Brain microvascular endothelial cell (primary cell): ENCODE data around the gene KRT7.

Experiments
- DNase-seq: peaks from one replicate; pipeline ENCODE4 v3.0.0-alpha.2; 2020
- H3K27ac ChIP-seq: fragments of 250-450 bp; sonication (Bioruptor Pico); 2 replicates; pipeline ENCODE4 v1.5.1; 2020; ENCODE audit warnings: mild to moderate bottlenecking, moderate library complexity
- H3K27me3 ChIP-seq: fragments of 250-450 bp; sonication (Bioruptor Pico); replicated peaks from 2 replicates; pipeline ENCODE4 v1.5.1; 2020; ENCODE audit warnings: mild to moderate bottlenecking
- H3K36me3 ChIP-seq: fragments of 250-450 bp; sonication (Bioruptor Pico); replicated peaks from 2 replicates; pipeline ENCODE4 v1.5.1; 2020; ENCODE audit warnings: mild to moderate bottlenecking
- H3K4me3 ChIP-seq: 2 replicates; pipeline ENCODE4 v1.5.1; 2011; ENCODE audit warnings: low read depth, mild to moderate bottlenecking, control low read depth, low read length, moderate library complexity
- CTCF ChIP-seq: IDR thresholded peaks from 2 replicates; pipeline ENCODE4 v1.5.1; 2011; ENCODE audit warnings: low read depth, mild to moderate bottlenecking, moderate library complexity, low read length, control low read depth, inconsistent platforms; ENCODE audit errors: missing control alignments
- in situ Hi-C: cut with HindIII; loops from 2 replicates; pipeline ENCODE4 v1.10.0; 2017; ENCODE audit warnings: low sequenced_read_pairs, low pct_ligation_motif_present

The KRT7 gene

GRCh38 chr12:52190860-52191729 lies 41.9 kb upstream of the KRT7 start:
- Histone ChIP-seq H3K27me3 (no peaks in the 10 kb centered on the region), H3K4me3 (no peak overlapping the region), H3K27ac (no peak overlapping the region), H3K36me3 (no peaks in the 10 kb centered on the region)
- TF ChIP-seq CTCF, result no peak
- DNase-seq, result no peak
- in situ Hi-C loops, result no loop called here

- no peak within 1 kb of the TSS for H3K4me3 ChIP-seq
- H3K27me3 ChIP-seq, result no peaks in the 10 kb centered on the region
- H3K36me3 ChIP-seq, result no peaks in the 10 kb centered on the region
- H3K27ac ChIP-seq, result peak within 1 kb of the TSS; percentile 37
- peak; percentile 96 for DNase-seq
- TF ChIP-seq CTCF, result no peak
- in situ Hi-C loops, result no loop called here
Measured at GRCh38 chr12:52191841-52192791, 40.9 kb upstream of the KRT7 start, which contains the start of gene KRT80. Gene KRT80, minus strand, starts transcription at chr12:52192014. Its CDS starts 112 bp downstream, at chr12:52191902.

- Histone ChIP-seq H3K27me3 (no peaks in the 10 kb centered on the region), H3K27ac (no peak overlapping the region), H3K36me3 (no peaks in the 10 kb centered on the region), H3K4me3 (no peak overlapping the region)
- in situ Hi-C loops, result no loop called here
- no peak for TF ChIP-seq CTCF
- no peak for DNase-seq
Measured at GRCh38 chr12:52193532-52193931, 39.5 kb upstream of the KRT7 start.

- in situ Hi-C loops, result no loop called here
- DNase-seq, result no peak
- no peak for TF ChIP-seq CTCF
- H3K4me3 ChIP-seq, result no peak overlapping the region
- no peaks in the 10 kb centered on the region for H3K27me3 ChIP-seq
- no peaks in the 10 kb centered on the region for H3K36me3 ChIP-seq
- no peak overlapping the region for H3K27ac ChIP-seq
Measured at GRCh38 chr12:52193991-52194390, 39.1 kb upstream of the KRT7 start.

- DNase-seq, result no peak
- H3K4me3 ChIP-seq, result no peak overlapping the region
- H3K27me3 ChIP-seq, result no peaks in the 10 kb centered on the region
- in situ Hi-C loops, result no loop called here
- H3K36me3 ChIP-seq, result no peaks in the 10 kb centered on the region
- no peak for TF ChIP-seq CTCF
- H3K27ac ChIP-seq, result no peak overlapping the region
Measured at GRCh38 chr12:52195065-52195730, 37.8 kb upstream of the KRT7 start.
